Muscle of leg (tissue), 11 donors: ENCODE measurements around the gene PLP1. TPM values are rescaled to one million over a fixed set of nuclear protein-coding genes. Genes with fewer than 3 reads are reported as not detected.
A peak's percentile ranks its signal among the peaks of the same experiment; 100 is the strongest.
"Not testable (repeated sequence)": the region's sequence is repeated elsewhere in the genome, so short reads cannot be mapped to it uniquely, and the experiment has no call there.

ENCODE experiments used
- DNase-seq: peaks from one replicate; pipeline ENCODE4 v3.0.0; 2013
- H3K27ac ChIP-seq: one replicate; pipeline ENCODE4 v1.5.1; 2013; ENCODE audit warnings: mild to moderate bottlenecking, low read length, control low read depth
- H3K27me3 ChIP-seq: one replicate; pipeline ENCODE4 v1.6.1; 2013; ENCODE audit warnings: low read length; ENCODE audit not compliant: control insufficient read depth, insufficient read depth
- H3K36me3 ChIP-seq: one replicate; pipeline ENCODE4 v1.6.1; 2013; ENCODE audit warnings: low read length; ENCODE audit not compliant: control insufficient read depth, insufficient read depth
- H3K4me1 ChIP-seq: one replicate; pipeline ENCODE4 v1.6.1; 2013; ENCODE audit warnings: low read length; ENCODE audit not compliant: control insufficient read depth, insufficient read depth
- H3K4me3 ChIP-seq: one replicate; pipeline ENCODE4 v1.5.1; 2013; ENCODE audit warnings: low read length, control low read depth
- H3K9me3 ChIP-seq: replicated peaks from 2 replicates; pipeline ENCODE4 v1.6.1; 2013; ENCODE audit warnings: low read depth, low read length; ENCODE audit not compliant: control insufficient read depth
- WGBS: methylation state at CpG from one replicate; pipeline ENCODE4 v1.1.5; 2013; ENCODE audit warnings: missing lambda C conversion rate; ENCODE audit not compliant: insufficient coverage; 5-methylcytosine and 5-hydroxymethylcytosine counted together
- polyA plus RNA-seq, 8 donors: library from polyadenylated mRNA; unstranded; fragments of 120-200 nt; gene quantifications; one replicate each; pipeline versions ENCODE4 v1.2.1 to v1.2.3, GENCODE V29; 2013; ENCODE audit warnings: inconsistent platforms in 1 of 8, low replicate concordance in 1 of 8; ENCODE audit not compliant: insufficient read length in 8 of 8, insufficient read depth in 1 of 8
- total RNA-seq: library from RNA; stranded (reverse); fragments of 120-200 nt; gene quantifications from one replicate; pipeline ENCODE4 v1.2.4, GENCODE V29; 2013

The PLP1 gene
- total and polyA plus RNA-seq, 9 donors = 44.2 to 147 (median 72.8) TPM

DNA sequence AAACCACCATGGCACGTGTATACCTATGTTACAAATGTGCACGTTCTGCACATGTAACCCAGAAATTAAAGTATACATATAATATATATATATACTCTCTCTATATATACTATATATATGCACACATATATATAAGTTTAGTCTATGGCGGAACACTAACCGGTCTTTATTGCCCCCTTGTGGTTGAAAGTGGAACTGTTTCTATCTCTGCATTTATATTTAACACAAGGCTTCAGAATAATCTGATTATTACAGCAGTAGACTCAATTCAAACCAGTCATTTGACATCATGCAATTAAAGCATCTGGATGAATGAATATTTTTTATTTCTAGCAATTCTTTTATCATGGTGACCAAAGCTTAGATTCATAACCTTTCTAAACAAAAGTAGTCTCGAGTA lies 40.9 kb downstream of the PLP1 start:
- Histone ChIP-seq H3K9me3 (no peaks in the 10 kb centered on the region), H3K27me3 (peaks cover 3% of the 10 kb centered on the region), H3K4me3 (no peak overlapping the region), H3K36me3 (no peaks in the 10 kb centered on the region), H3K4me1 (no peaks in the 10 kb centered on the region), H3K27ac (no peak overlapping the region)
- no CpG with 5 or more reads among the region's 5 CpGs for WGBS
- peak; percentile 60 for DNase-seq

DNA sequence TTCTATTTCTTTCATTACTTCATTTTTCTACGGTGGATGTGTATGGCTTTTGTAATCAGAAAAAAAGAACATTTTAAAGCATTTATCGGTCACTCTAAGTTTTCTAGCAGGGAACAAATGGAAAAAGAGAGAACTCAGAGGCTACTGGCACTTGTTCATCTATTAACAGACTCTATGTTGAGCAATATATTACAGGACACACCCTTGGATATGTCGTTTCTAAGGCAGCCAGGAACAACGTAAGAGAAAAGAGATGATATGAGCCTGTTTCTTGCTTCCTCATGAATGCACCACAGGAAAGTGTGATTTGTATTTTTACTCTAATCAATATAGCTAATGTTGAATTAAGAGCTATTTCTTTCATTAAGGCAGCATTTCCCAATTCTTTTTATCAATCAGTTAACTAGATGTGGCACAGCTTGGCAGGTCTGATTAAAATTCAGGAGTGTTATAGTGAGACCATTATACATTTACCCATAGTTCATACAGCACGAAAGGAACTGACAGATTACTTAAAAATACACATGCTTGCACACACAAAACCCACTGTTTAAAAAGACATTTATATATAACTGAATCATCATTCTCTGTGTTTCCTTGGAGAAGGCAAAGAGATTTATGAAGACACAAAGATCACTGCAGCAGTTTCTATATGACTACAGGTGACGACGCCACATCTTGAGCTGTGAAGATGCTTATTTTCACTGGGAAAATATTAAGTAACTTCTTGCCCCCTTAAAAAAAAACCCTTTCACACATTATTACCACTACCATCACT lies 42.4 kb downstream of the PLP1 start:
- no peak overlapping the region for H3K27ac ChIP-seq
- peak; percentile 63 for DNase-seq
- no peaks in the 10 kb centered on the region for H3K27me3 ChIP-seq
- no peaks in the 10 kb centered on the region for H3K9me3 ChIP-seq
- H3K4me1 ChIP-seq = no peaks in the 10 kb centered on the region
- H3K36me3 ChIP-seq = no peaks in the 10 kb centered on the region
- no peak overlapping the region for H3K4me3 ChIP-seq
- no CpG with 5 or more reads among the region's 7 CpGs for WGBS

DNA sequence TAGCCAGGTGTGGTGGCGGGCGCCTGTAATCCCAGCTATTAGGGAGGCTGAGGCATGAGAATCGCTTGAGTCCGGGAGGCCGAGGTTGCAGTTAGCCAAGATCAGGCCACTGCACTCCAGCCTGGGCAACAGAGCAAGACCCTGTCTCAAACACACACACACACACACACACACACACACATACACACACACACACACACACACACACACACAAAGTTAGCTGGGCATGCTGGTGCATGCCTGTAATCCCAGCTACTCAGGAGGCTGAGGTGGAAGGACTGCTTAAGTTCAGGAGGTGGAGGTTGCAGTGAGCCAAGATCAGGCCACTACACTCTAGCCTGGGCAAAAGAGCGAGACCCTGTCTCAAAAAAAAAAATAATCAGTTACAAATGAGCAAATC lies 44.2 kb downstream of the PLP1 start:
- H3K4me3 ChIP-seq, H3K27me3 ChIP-seq, H3K27ac ChIP-seq, H3K9me3 ChIP-seq, DNase-seq, H3K4me1 ChIP-seq, H3K36me3 ChIP-seq: not testable (repeated sequence)
- 80% methylated on average over 2 of the region's 6 CpGs for WGBS

DNA sequence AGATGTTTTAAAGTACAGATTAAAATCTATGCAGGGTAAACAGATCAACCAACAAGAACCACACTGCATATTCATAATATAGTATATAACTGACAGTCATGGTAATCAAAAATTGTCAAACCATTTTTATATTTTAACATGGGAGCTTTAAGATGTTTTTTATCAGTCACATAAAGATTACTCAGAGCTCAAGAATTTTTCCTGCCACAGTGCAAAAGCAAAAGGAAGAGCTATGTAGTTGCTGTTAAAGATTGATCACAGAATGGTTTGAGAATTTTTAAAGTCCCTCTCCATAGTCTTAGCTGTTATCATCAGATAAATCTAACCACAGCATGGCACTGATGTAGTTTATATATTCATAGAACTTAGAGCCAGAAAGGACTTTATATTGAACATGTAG lies 47.0 kb downstream of the PLP1 start:
- Histone ChIP-seq H3K4me3 (no peak overlapping the region), H3K9me3 (no peaks in the 10 kb centered on the region), H3K36me3 (no peaks in the 10 kb centered on the region), H3K27me3 (peaks cover 9% of the 10 kb centered on the region), H3K4me1 (no peaks in the 10 kb centered on the region), H3K27ac (no peak overlapping the region)
- DNase-seq = no peak

DNA sequence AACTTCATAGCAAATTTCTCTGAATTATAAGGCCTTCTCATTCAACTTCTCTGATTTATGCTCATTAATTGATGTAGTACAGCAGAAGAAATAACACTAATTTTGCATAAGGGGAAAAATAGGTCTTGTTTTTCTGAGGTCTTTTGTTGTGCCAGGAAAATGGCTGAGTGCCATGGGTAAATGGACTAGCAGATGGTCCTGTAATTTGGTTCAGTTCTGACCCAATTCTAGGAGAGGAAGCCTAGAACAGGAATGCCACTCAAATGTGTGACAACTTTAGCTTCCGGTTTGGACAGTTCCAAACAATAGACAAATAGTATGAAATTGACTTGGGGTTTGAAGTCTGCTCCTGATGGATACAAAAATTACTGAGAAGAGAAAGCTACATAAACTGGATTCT lies 49.2 kb downstream of the PLP1 start:
- no peak overlapping the region for H3K4me3 ChIP-seq
- no CpG with 5 or more reads among the region's 1 CpG for WGBS
- no peaks in the 10 kb centered on the region for H3K4me1 ChIP-seq
- H3K9me3 ChIP-seq = no peaks in the 10 kb centered on the region
- DNase-seq = no peak
- no peaks in the 10 kb centered on the region for H3K36me3 ChIP-seq
- H3K27me3 ChIP-seq = peaks cover 11% of the 10 kb centered on the region
- no peak overlapping the region for H3K27ac ChIP-seq

DNA sequence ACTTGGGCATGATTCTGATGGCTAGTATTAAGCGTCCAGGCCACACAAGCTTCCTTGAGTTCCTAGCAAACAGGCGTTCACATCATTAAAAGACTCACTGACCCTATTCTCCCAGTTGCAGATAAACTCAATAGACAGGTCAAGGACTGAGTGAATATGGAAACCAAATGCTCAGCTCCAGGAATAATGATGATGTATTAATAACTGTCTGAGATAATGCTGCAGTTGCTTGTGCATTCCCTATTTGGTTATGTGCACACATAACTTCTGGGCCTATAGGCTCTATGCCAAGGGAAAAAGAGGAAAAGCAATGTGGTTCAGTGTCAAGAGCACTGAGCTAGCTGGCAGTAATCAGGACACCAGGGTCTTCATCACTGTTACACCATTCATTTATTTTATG lies 51.9 kb downstream of the PLP1 start:
- peak; percentile 37 for DNase-seq
- Histone ChIP-seq H3K27me3 (peaks cover 32% of the 10 kb centered on the region), H3K9me3 (no peaks in the 10 kb centered on the region), H3K36me3 (no peaks in the 10 kb centered on the region), H3K4me3 (no peak overlapping the region), H3K27ac (peak overlapping the region; percentile 51), H3K4me1 (no peaks in the 10 kb centered on the region)
- no CpG with 5 or more reads among the region's 2 CpGs for WGBS

DNA sequence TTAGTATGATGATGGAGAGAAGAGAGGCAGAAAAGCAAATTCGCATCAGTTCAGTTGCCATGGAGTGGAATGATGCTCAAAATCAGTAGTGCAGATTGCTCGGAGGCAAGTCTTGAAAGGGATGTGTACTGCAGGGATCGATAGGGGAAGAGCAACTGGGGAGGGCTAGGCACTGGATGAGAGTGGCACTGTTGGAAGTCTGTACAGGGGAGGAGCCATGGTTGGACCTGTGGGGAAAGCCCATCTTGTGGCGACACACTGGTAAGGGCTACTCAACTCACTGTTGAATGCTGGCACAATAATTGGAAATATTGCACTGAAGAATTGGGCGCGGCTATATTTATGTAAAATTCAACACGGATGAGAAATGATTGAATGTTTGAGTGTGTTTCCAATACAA lies 54.2 kb downstream of the PLP1 start:
- H3K9me3 ChIP-seq = no peaks in the 10 kb centered on the region
- H3K4me3 ChIP-seq = peak overlapping the region; percentile 56
- peak overlapping the region; percentile 89 for H3K27ac ChIP-seq
- peaks cover 26% of the 10 kb centered on the region for H3K27me3 ChIP-seq
- 63% methylated on average over 7 of the region's 7 CpGs for whole genome bisulfite sequencing
- no peaks in the 10 kb centered on the region for H3K36me3 ChIP-seq
- no peak for DNase-seq
- H3K4me1 ChIP-seq = no peaks in the 10 kb centered on the region

DNA sequence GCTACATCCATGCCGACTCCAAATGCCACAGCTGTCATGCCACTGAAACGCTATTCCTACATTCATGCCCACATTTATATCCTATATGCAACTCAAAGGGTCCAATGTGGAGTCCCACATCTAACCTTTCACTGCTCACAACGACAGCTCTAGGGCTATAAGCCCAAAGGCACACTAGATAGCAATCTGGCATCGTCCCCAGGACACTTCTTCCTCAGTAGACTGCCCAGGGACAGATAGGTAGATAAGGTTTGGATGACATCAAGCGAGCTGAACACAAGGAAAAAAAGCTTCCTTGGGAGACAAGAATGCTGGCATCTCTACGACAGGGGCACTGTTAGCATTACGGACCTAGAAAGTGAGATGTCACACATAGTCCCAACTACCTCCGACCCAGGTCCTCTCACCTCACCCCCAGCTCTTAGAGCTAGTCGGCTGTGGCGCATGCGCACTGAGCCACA lies 54.7 kb downstream of the PLP1 start:
- 24% methylated on average over 8 of the region's 11 CpGs for WGBS
- Histone ChIP-seq H3K4me1 (no peaks in the 10 kb centered on the region), H3K9me3 (no peaks in the 10 kb centered on the region), H3K4me3 (peak overlapping the region; percentile 56), H3K36me3 (no peaks in the 10 kb centered on the region), H3K27me3 (peaks cover 26% of the 10 kb centered on the region), H3K27ac (peak overlapping the region; percentile 89)
- peak; percentile 64 for DNase-seq

DNA sequence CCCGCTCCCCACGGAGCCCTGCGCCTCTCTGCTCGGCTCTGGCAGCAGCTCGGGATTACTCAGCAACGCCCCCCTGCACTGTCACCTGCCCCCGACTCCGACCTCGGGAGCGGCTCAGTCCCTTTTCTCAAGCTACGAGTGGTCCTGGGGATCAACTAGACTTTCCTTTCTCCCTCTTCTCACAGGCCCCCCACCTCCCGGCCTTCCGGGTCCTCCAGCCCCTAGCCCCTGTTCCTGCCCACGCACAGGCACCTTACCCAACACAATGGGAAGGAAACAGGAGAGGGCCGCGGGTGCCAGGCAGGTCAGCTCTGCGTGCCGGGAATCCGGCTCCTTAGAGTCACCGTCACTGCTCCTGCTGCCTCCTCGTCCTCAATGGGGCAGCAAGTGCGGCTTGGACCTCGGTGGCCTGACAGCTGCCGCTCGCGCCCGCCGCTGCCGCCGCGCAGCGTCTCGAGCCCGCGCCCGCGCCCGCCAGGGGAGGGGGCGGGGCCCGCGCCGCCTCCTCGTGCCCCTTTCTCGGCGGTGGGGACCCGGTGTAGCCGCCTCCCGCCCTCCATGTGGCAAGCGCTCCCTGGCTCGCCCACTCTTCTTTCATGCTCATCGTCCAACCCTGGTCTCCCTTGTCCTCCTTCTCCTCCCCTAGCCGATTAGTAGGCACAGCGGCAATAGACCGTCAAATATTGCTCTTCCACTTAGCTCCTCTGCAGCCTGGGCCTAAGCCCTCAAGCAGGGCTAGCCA lies 55.3 kb downstream of the PLP1 start, which contains the start of gene RAB9B:
TSS of gene RAB9B (minus strand) at position 455 of the 742 bp plus-strand sequence. CDS start 6,473 bp downstream, outside the sequence.
- WGBS = 12% methylated on average over 51 of the region's 54 CpGs
- peak within 1 kb of the TSS; percentile 56 for H3K4me3 ChIP-seq
- peak; percentile 36 for DNase-seq
- peak within 1 kb of the TSS; percentile 89 for H3K27ac ChIP-seq
- no peaks in the 10 kb centered on the region for H3K9me3 ChIP-seq
- no peaks in the 10 kb centered on the region for H3K4me1 ChIP-seq
- peaks cover 26% of the 10 kb centered on the region for H3K27me3 ChIP-seq
- H3K36me3 ChIP-seq = no peaks in the 10 kb centered on the region

- DNase-seq = no peak
- Histone ChIP-seq H3K27me3 (peaks cover 5% of the 10 kb centered on the region), H3K36me3 (no peaks in the 10 kb centered on the region), H3K9me3 (no peaks in the 10 kb centered on the region), H3K4me1 (no peaks in the 10 kb centered on the region), H3K27ac (no peak overlapping the region), H3K4me3 (no peak overlapping the region)
- no CpG with 5 or more reads among the region's 1 CpG for WGBS
Observed at GRCh38 chrX:103839404-103839803, 62.8 kb downstream of the PLP1 start.
